Endothelial cell of umbilical vein (primary cell): Measurements from ENCODE around the gene PTTG2. TPM values are rescaled to one million over a fixed set of nuclear protein-coding genes. Genes with fewer than 3 reads are reported as not detected.

ENCODE experiments used
- BruUV-seq: library from RNA; stranded (reverse); fragments of 400-500 nt; replicated peaks from 2 replicates; lab custom pipeline; 2021; lab: Mats Ljungman, UMichigan
- CTCF ChIA-PET: fragments of 300-600, 350-600 bp; sonication (Branson Sonifier 250); formaldehyde crosslinking; loops from one replicate; lab custom pipeline; 2021; ENCODE audit warnings: antibody characterized with exemption, inconsistent platforms; lab: Charles Lee
- POLR2A ChIA-PET: fragments of 300-600, 350-600 bp; sonication (Branson Sonifier 250); formaldehyde crosslinking; loops from one replicate; lab custom pipeline; 2021; ENCODE audit warnings: antibody characterized with exemption, inconsistent platforms; lab: Charles Lee
- DNase-seq: peaks from one replicate; pipeline ENCODE4 v3.0.0-alpha.2; 2011; ENCODE audit warnings: low read depth, low spot score
- FAIRE-seq: peaks from 2 replicates; lab custom pipeline; 2011; peaks lifted over from hg19 to GRCh38; lab: Jason Lieb, UNC
- H2AFZ ChIP-seq: 2 replicates; pipeline ENCODE4 v1.6.0; 2012; ENCODE audit warnings: low read depth, low read length, control low read depth, inconsistent platforms
- H3K27ac ChIP-seq: 2 replicates; pipeline ENCODE4 v1.5.1; 2011; ENCODE audit warnings: low read depth, mild to moderate bottlenecking, control low read depth, low read length, moderate library complexity; ENCODE audit not compliant: insufficient read depth
- H3K27me3 ChIP-seq, 2 experiments: 2 replicates each; pipeline versions ENCODE4 v1.6.0 to v1.6.1; 2011; ENCODE audit warnings: low read length in 2 of 2, mixed read lengths in 1 of 2; ENCODE audit not compliant: control insufficient read depth in 2 of 2, insufficient read depth in 2 of 2
- H3K36me3 ChIP-seq, 2 experiments: 2 replicates in 1 of 2; 3 replicates in 1 of 2; pipeline ENCODE4 v1.5.1; 2011; ENCODE audit warnings: low read length in 2 of 2, mild to moderate bottlenecking in 1 of 2, moderate library complexity in 1 of 2; ENCODE audit not compliant: control insufficient read depth in 2 of 2, insufficient read depth in 2 of 2; ENCODE audit errors: extremely low read depth in 1 of 2
- H3K4me1 ChIP-seq: 3 replicates; pipeline ENCODE4 v1.5.1; 2011; ENCODE audit warnings: mild to moderate bottlenecking, low read length; ENCODE audit not compliant: control insufficient read depth, insufficient read depth; ENCODE audit errors: extremely low read depth
- H3K4me2 ChIP-seq: 2 replicates; pipeline ENCODE4 v1.6.1; 2011; ENCODE audit warnings: low read length, control low read depth, mixed read lengths; ENCODE audit not compliant: insufficient read depth
- H3K4me3 ChIP-seq, 3 experiments: fragments of 200-600 bp in 1 of 3; sonication (generic), shearing (Covaris generic) in 1 of 3; replicated peaks in 1 of 3; 2 replicates each; pipeline ENCODE4 v1.5.1; 2011 to 2016; ENCODE audit warnings: control low read depth in 3 of 3, low read length in 3 of 3, mild to moderate bottlenecking in 2 of 3, inconsistent platforms in 1 of 3, low read depth in 1 of 3, moderate library complexity in 1 of 3; ENCODE audit not compliant: insufficient read depth in 1 of 3
- H3K79me2 ChIP-seq: 2 replicates; pipeline ENCODE4 v1.6.0; 2012; ENCODE audit warnings: low read length, inconsistent platforms; ENCODE audit not compliant: control insufficient read depth, insufficient read depth
- H3K9ac ChIP-seq: replicated peaks from 2 replicates; pipeline ENCODE3; 2011; ENCODE audit warnings: low read length, control low read depth; ENCODE audit not compliant: insufficient read depth; ENCODE audit errors: extremely low read depth
- H3K9me1 ChIP-seq: replicated peaks from 3 replicates; pipeline ENCODE4 v1.6.0; 2011; ENCODE audit warnings: mild to moderate bottlenecking, low read length; ENCODE audit not compliant: control insufficient read depth, insufficient read depth; ENCODE audit errors: extremely low read depth
- H3K9me3 ChIP-seq: replicated peaks from 2 replicates; pipeline ENCODE4 v1.5.1; 2012; ENCODE audit warnings: low read length, inconsistent platforms; ENCODE audit not compliant: control insufficient read depth, insufficient read depth
- H4K20me1 ChIP-seq: replicated peaks from 2 replicates; pipeline ENCODE3; 2011; ENCODE audit warnings: mild to moderate bottlenecking, low read length; ENCODE audit not compliant: control insufficient read depth, insufficient read depth; ENCODE audit errors: extremely low read depth
- EZH2 ChIP-seq: IDR thresholded peaks from 2 replicates; pipeline ENCODE4 v1.6.1; 2012; ENCODE audit warnings: borderline replicate concordance, low read depth, mild to moderate bottlenecking, moderate library complexity, low read length, inconsistent platforms; ENCODE audit not compliant: severe bottlenecking
- FOS ChIP-seq: IDR thresholded peaks from 2 replicates; pipeline ENCODE4 v1.6.1; 2011; ENCODE audit warnings: mild to moderate bottlenecking, low read length, moderate library complexity, borderline replicate concordance; ENCODE audit not compliant: insufficient read depth
- GATA2 ChIP-seq: IDR thresholded peaks from 2 replicates; pipeline ENCODE4 v1.7.0; 2011; ENCODE audit warnings: low read depth, mild to moderate bottlenecking, moderate library complexity, mixed read lengths, low read length; ENCODE audit not compliant: insufficient read length, insufficient read depth
- JUN ChIP-seq: IDR thresholded peaks from 2 replicates; pipeline ENCODE4 v1.6.1; 2011; ENCODE audit warnings: borderline replicate concordance, low read depth; ENCODE audit not compliant: insufficient read length, insufficient read depth
- MYC ChIP-seq: IDR thresholded peaks from one replicate; pipeline ENCODE4 v1.6.1; 2011; ENCODE audit warnings: mild to moderate bottlenecking, low read depth, low read length
- POLR2A ChIP-seq: IDR thresholded peaks from 2 replicates; pipeline ENCODE4 v1.6.1; 2012; ENCODE audit warnings: low read depth, mild to moderate bottlenecking, control low read depth, low read length
- POLR2AphosphoS5 ChIP-seq: IDR thresholded peaks from 2 replicates; pipeline ENCODE4 v1.6.1; 2012; ENCODE audit warnings: low read depth, mild to moderate bottlenecking, control low read depth, low read length, moderate library complexity; ENCODE audit not compliant: insufficient read depth
- dilution Hi-C: fragments of 300-500 bp; cut with MboI; formaldehyde crosslinking; loops from one replicate; pipeline ENCODE4 v1.15.0; 2019; ENCODE audit warnings: low sequenced_read_pairs; ENCODE audit not compliant: extremely low pct_ligation_motif_present
- intact Hi-C: fragments of 100-400 bp; cut with micrococcal nuclease; formaldehyde crosslinking; loops from one replicate; pipeline ENCODE4 v1.10.0; 2022
- polyA plus RNA-seq, 4 experiments: library from polyadenylated mRNA; depleted of rRNA in 3 of 4; stranded (reverse) in 3 of 4; unstranded in 1 of 4; fragments of >200 nt; gene quantifications; 2 replicates each; pipeline versions ENCODE4 v1.2.1 to v1.2.3, GENCODE V29; 2011 to 2012; ENCODE audit warnings: missing spikeins in 1 of 4
- total RNA-seq: library from RNA; stranded (reverse); gene quantifications from 2 replicates; pipeline ENCODE4 v1.2.3, GENCODE V29; 2021
- TF ChIP-seq, protein P1 (sequence below): IDR thresholded peaks from 2 replicates; pipeline ENCODE4 v1.6.1; 2011; ENCODE audit not compliant: insufficient read depth, insufficient read length
- TF ChIP-seq, protein P2 (sequence below), 2 donors: IDR thresholded peaks; 1 replicate in 1 of 2; 2 replicates in 1 of 2; pipeline ENCODE4 v1.5.1; 2011; ENCODE audit warnings: low read length in 2 of 2, mild to moderate bottlenecking in 2 of 2, moderate library complexity in 2 of 2, control low read depth in 1 of 2, inconsistent platforms in 1 of 2, low read depth in 1 of 2; ENCODE audit not compliant: insufficient read depth in 1 of 2; ENCODE audit errors: extremely low read depth in 1 of 2

PTTG2 gene
- total and polyA plus RNA-seq, 2 donors (not counting 3 experiments of a cell fraction or from before 2014, with no cell fraction given), result not detected

DNA sequence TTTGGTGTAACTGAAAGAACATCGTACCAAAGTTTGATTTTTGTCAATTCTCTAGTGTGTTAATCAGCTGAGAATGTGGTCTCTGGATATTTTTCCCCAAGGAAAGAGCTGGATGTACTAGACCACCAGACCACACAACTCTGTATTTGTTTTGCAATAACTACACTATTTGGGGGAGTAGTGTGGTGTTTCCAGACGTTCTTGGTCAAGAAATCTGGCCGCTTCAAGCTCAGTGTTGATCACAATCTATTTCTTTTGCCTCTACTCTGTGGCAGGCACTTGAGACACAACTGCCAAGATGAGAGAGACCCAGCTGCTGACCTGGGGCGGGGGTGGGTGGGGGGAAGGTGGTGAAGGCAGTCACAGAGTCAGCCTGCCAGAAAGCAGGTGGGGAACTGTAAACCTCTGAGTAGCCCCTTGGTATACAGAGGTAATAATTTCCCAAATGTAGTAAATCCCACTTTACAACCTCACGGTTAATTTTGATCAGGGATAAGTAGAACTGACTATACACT, 30.6 kb downstream of the PTTG2 start:
- DNase-seq (no peak), FAIRE-seq (no peak)
- Histone ChIP-seq H3K9me3 (no peaks in the 10 kb centered on the region), H3K4me3 (no peak overlapping the region), H3K79me2 (peaks cover 16% of the 10 kb centered on the region), H3K27ac (no peak overlapping the region), H2AFZ (no peak overlapping the region), H4K20me1 (no peaks in the 10 kb centered on the region), H3K9me1 (no peaks in the 10 kb centered on the region), H3K9ac (no peak overlapping the region), H3K27me3 (no peaks in the 10 kb centered on the region), H3K4me1 (peaks cover 7% of the 10 kb centered on the region), H3K4me2 (no peak overlapping the region), H3K36me3 (no peaks in the 10 kb centered on the region)
- dilution Hi-C loops, result no loop called here
- ChIA-PET POLR2A (interaction anchor here (0.6 kb wide), 1 partner anchor 865 kb away, joined by 7 read pairs; no protein-coding TSS in a partner anchor), CTCF (interaction anchor here (0.9 to 1.2 kb wide), 2 partner anchors 13 to 17 kb away, joined by 3 read pairs; no protein-coding TSS in a partner anchor)
- intact Hi-C loops, result no loop called here
- BruUV-seq, result no TSS peak
- TF ChIP-seq JUN (no peak), POLR2A (no peak), MYC (no peak), GATA2 (no peak), POLR2AphosphoS5 (no peak), FOS (no peak), EZH2 (no peak)
- TF ChIP-seq, protein P1, sequence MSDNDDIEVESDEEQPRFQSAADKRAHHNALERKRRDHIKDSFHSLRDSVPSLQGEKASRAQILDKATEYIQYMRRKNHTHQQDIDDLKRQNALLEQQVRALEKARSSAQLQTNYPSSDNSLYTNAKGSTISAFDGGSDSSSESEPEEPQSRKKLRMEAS, result no peak
- TF ChIP-seq, protein P2, sequence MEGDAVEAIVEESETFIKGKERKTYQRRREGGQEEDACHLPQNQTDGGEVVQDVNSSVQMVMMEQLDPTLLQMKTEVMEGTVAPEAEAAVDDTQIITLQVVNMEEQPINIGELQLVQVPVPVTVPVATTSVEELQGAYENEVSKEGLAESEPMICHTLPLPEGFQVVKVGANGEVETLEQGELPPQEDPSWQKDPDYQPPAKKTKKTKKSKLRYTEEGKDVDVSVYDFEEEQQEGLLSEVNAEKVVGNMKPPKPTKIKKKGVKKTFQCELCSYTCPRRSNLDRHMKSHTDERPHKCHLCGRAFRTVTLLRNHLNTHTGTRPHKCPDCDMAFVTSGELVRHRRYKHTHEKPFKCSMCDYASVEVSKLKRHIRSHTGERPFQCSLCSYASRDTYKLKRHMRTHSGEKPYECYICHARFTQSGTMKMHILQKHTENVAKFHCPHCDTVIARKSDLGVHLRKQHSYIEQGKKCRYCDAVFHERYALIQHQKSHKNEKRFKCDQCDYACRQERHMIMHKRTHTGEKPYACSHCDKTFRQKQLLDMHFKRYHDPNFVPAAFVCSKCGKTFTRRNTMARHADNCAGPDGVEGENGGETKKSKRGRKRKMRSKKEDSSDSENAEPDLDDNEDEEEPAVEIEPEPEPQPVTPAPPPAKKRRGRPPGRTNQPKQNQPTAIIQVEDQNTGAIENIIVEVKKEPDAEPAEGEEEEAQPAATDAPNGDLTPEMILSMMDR (IDR thresholded peaks at IDR 0.05; ENCODE audit: extremely low read depth in 1 of 2, insufficient read depth in 1 of 2, low read depth in 1 of 2, low read length in 2 of 2), result no peak
